ENCODE data around the gene C20orf141. TPM values are rescaled to one million over a fixed set of nuclear protein-coding genes. Genes with fewer than 3 reads are reported as not detected.

The C20orf141 gene
- total RNA-seq, 3 donors from 2014 or later, result not detected

- DNase-seq, result no peak
- Histone ChIP-seq H3K4me3 (no peak within 1 kb of the TSS), H3K4me1 (ENCODE audit: low read depth) (no peaks in the 10 kb centered on the region), H3K9me3 (no peaks in the 10 kb centered on the region), H3K36me3 (ENCODE audit: low read depth) (no peaks in the 10 kb centered on the region)
- ATAC-seq, result no peak
- no peak for TF ChIP-seq CTCF (IDR thresholded peaks at IDR 0.05)
- intact Hi-C loops (cut with DNase I, micrococcal nuclease), result no loop called here
Measured at GRCh38 chr20:2816030-2816582, 1.3 kb downstream of the C20orf141 start, which contains the start of gene TMEM239. Gene TMEM239 (plus strand): TSS chr20:2816364. CDS start chr20:2816555, 191 bp downstream.

GRCh38 chr20:2816583-2817340 lies 2.0 kb downstream of the C20orf141 start:
- Histone ChIP-seq H3K9me3 (no peaks in the 10 kb centered on the region), H3K4me3 (no peak overlapping the region), H3K4me1 (ENCODE audit: low read depth) (no peaks in the 10 kb centered on the region), H3K36me3 (ENCODE audit: low read depth) (no peaks in the 10 kb centered on the region)
- intact Hi-C loops (cut with DNase I, micrococcal nuclease), result no loop called here
- no peak for TF ChIP-seq CTCF (IDR thresholded peaks at IDR 0.05)
- DNase-seq (peak in 1 of 3 donors; percentile 23), ATAC-seq (no peak)

- no peaks in the 10 kb centered on the region for H3K36me3 ChIP-seq (ENCODE audit: low read depth)
- H3K4me3 ChIP-seq, result no peak overlapping the region
- intact Hi-C loops (cut with DNase I, micrococcal nuclease), result no loop called here
- TF ChIP-seq CTCF (IDR thresholded peaks at IDR 0.05), result no peak
- no peaks in the 10 kb centered on the region for H3K4me1 ChIP-seq (ENCODE audit: low read depth)
- DNase-seq (no peak), ATAC-seq (no peak)
- H3K9me3 ChIP-seq, result no peaks in the 10 kb centered on the region
Measured at GRCh38 chr20:2817341-2817726, 2.5 kb downstream of the C20orf141 start.

GRCh38 chr20:2817891-2818595 lies 3.3 kb downstream of the C20orf141 start:
- Histone ChIP-seq H3K4me1 (ENCODE audit: low read depth) (no peaks in the 10 kb centered on the region), H3K36me3 (ENCODE audit: low read depth) (no peaks in the 10 kb centered on the region), H3K9me3 (no peaks in the 10 kb centered on the region), H3K4me3 (no peak overlapping the region)
- DNase-seq (no peak), ATAC-seq (no peak)
- intact Hi-C loops (cut with DNase I, micrococcal nuclease), result no loop called here
- TF ChIP-seq CTCF (IDR thresholded peaks at IDR 0.05), result no peak

GRCh38 chr20:2820084-2820895 lies 5.5 kb downstream of the C20orf141 start:
- no peaks in the 10 kb centered on the region for H3K36me3 ChIP-seq (ENCODE audit: low read depth)
- H3K9me3 ChIP-seq, result no peaks in the 10 kb centered on the region
- no peaks in the 10 kb centered on the region for H3K4me1 ChIP-seq (ENCODE audit: low read depth)
- intact Hi-C loops (cut with DNase I, micrococcal nuclease), result no loop called here
- ATAC-seq, result no peak
- DNase-seq, result no peak
- H3K4me3 ChIP-seq, result no peak overlapping the region
- TF ChIP-seq CTCF (IDR thresholded peaks at IDR 0.05), result no peak
